ENCODE results near the gene ESPNL.
"Not testable (repeated sequence)": the region's sequence is repeated elsewhere in the genome, so short reads cannot be mapped to it uniquely, and the experiment has no call there.

ESPNL gene

GRCh38 chr2:238159071-238159539, 59.0 kb downstream of the ESPNL start:
- no peak for DNase-seq (ENCODE audit: low read depth in 3 of 3)

DNA sequence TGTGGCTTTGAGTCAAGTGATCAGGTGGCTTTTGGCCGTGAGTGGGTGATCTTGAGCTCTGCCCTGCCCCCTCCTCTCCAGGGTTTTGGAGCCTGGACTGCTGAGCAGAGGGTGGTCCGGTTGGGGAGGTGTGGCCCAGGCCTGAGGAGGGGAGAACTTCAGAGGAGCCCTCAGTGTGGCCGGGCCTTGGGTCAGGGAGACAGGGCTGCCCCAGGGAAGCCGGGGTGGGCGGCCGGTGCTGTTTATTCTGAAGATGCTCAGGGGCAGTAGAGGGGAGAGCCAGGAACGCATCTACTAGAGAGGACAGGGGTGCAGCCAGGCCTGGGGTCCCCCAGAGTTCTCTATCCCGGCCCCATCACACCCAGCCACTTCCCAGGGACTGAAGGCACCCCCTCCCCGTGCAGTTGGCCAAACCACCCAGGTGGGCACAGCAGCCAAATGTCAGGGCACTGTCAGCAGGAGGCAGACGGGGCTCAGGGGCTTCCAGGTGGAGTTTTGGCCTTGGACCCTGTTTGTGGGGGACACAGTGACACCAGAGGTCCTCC, 59.6 kb downstream of the ESPNL start:
- DNase-seq (ENCODE audit: low read depth in 3 of 3) = no peak

- no peak for DNase-seq (ENCODE audit: low read depth in 3 of 3)
These were observed 60.3 kb downstream of the ESPNL start for GRCh38 chr2:238160206-238161129.

DNA sequence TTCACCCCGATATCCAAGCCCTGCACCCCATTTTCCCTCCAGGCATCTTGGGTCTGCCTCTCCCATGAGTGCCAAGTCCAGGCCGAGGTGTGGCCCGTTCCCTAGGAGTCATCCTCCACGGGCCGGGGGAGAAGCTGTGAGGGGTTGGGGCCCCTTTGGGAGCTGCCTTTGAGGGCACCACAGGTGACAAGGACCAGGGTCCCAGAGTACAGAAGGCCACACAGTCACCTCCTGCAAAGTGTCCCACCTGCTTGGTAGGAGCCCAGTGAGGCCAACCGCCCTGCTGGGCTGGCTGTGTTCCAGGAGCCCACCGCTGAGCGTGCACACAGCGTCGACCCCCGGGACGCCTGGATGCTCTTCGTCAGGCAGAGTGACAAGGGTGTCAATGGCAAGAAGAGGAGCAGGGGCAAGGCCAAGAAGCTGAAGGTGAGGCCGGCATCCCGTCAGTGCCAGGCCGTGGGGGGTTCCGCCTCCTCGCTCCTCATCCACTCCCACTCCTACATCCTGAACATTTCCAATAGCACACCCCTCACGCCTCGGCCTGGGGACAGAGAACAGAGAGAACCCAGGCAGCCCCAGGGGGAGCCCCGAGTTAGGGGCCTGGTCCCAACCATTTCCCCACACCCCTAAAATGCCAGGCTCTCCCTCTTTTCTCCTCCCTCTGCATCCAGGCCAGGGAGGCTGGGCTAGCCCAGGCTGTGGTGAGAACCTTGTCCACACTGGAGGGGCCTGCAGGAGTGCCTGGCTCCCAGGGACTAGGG, 61.3 kb downstream of the ESPNL start:
- no peak for DNase-seq (ENCODE audit: low read depth in 3 of 3)

- no peak for DNase-seq (ENCODE audit: low read depth in 3 of 3)
These were observed 62.2 kb downstream of the ESPNL start for GRCh38 chr2:238162251-238162845.

- DNase-seq (ENCODE audit: low read depth in 3 of 3) = no peak
These were observed 62.8 kb downstream of the ESPNL start for GRCh38 chr2:238162846-238163441.

- no peak for DNase-seq (ENCODE audit: low read depth in 3 of 3)
These were observed 63.5 kb downstream of the ESPNL start for GRCh38 chr2:238163481-238164198.

DNA sequence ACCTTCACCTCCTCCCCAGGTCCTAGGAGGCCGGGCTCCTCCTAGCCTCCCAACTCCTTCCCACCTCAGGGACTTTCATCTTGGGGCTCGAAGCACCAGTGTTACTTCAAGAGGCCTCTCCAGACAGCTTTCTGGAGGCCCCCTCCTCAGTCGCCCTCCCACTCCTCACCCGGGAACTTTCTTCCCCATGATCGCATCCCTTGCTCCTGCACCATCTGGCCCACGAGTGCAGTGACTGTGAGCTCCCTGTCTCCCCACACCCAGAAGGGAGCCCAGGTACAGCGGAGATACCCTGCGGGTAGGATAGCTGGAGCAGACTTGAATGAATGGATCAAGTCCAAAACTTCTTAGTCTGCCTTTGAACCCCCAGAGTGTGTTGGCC, 64.8 kb downstream of the ESPNL start:
- no peak for DNase-seq (ENCODE audit: low read depth in 3 of 3)

- DNase-seq (ENCODE audit: low read depth in 3 of 3) = no peak
These were observed 65.3 kb downstream of the ESPNL start for GRCh38 chr2:238165288-238165921.

DNA sequence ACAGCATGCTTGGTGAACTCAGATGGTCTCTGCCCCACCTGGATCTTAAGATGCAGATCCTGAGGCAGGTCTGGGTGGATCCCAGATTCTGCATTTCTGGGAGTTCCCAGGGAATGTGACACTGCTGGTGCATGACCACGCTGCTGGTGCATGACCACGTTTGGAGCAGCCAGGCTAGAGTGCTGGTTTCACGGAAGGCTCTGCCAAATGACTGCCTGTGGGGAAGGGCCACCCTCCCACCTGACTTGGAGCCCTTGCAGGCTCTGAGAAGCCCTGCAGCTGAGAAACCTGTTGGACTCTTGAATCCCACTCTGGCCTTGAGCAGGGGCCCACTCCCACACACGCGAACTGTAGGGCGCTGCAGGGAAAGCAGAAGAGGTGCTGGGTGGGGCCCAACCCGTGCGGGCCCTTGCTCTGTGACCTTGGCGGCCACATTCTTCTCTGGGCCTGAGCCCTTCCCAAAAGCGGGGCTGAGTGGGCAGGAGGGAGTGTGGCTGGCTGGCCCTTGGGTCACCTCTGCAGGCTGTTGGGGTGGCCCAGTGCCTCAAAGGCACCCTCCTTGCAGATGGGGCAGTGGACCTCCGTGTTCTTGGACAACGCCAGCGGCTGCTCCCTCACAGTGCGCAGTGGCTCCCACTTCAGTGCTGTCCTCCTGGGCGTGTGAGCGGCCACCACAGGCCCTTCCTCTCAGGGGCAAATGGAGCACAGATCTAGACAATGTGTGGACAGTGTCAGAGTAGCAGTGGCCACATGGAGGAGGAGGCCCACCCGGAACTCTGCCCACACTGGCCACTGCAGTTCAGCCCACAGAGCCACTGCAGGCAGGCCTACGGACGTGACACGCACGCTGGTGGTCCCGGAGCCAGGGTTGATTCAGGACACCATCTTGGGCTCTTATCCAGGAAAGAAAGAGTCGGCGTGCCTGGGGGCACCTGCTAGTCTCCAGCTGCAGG, 66.5 kb downstream of the ESPNL start:
- no peak for DNase-seq (ENCODE audit: low read depth in 3 of 3)

DNA sequence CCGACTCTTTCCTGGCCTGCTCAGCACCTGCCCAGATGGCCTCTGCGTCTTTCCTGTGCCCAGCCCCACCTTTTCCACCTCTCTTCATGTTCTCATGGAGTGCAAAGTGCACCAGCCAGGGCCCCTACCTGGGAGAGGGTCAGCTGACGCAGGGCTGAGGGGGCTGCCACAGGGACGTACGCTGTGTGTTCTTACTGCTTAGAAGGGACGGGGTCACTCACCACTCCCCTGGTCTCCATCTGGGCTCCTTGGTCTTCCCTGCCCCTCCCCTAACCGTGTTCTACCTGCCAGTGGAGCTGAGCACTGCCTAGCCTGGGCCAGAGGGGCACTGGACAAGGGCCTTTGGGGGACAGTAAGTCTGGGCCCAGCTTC, 67.2 kb downstream of the ESPNL start:
- no peak for DNase-seq (ENCODE audit: low read depth in 3 of 3)

DNA sequence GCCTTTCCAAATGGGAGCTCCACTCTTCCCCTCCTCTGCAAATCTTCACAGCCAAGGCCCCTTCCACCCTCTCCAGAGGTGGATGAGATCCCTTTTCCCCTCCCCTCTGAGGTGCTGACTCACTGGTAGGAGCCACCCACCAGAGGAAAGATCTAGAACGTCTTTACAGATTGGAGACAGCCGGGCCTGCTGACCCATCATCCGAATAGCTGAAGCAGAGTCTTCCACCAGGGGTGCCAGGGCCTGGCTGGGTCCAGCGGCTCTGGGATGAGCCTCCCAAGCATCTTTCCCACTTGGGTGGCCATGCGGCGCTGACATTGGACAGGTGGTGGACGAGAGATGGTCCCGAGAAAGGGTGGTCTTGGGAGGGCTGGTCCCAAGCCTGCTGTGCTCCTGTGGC, 67.6 kb downstream of the ESPNL start:
- DNase-seq (ENCODE audit: low read depth in 3 of 3) = no peak

DNA sequence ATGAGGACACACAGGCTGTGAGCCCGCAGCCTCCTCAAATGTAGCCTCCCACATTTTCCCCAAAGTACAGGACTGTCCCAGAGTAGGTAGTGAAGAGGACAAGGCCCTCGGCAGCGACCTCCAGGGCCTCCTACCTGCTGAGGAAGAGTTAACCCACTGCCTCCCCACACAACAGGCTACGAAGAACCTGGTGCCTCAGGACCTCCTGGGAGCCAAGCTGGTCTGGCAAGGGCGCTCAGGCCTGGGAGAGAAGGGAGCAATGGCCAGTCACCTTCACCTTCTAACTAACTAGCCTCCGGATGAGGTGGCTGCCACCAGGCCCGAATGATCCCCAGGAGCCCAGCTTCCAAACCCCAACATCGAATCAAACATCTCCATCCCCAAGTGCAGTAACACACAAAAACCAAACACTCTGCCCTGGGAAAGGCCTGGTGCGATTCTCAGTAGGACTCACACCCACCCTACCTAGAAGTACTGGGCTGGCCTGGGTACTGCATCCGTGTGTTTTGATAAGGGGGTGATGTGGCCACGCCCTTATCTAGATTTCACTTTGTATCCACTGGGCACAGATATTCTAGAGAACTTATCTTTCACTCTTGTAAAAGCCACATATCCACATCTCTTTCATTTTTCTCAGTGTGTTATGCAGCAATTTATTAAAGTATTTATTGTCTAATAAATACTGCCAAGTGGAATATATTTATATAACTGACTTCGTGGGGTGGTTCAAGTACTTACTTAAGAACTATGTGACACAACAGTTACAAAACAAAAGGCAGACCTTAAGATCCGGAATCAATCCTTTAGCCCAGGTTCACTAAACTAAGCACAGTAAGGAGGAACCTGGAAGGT, 68.3 kb downstream of the ESPNL start:
- DNase-seq (ENCODE audit: low read depth in 3 of 3) = no peak

GRCh38 chr2:238169048-238169707, 69.0 kb downstream of the ESPNL start:
- DNase-seq (ENCODE audit: low read depth in 3 of 3) = no peak

- DNase-seq (ENCODE audit: low read depth in 3 of 3) = no peak
These were observed 69.6 kb downstream of the ESPNL start for GRCh38 chr2:238169708-238170251.

GRCh38 chr2:238170386-238171071, 70.4 kb downstream of the ESPNL start:
- no peak for DNase-seq (ENCODE audit: low read depth in 3 of 3)

DNA sequence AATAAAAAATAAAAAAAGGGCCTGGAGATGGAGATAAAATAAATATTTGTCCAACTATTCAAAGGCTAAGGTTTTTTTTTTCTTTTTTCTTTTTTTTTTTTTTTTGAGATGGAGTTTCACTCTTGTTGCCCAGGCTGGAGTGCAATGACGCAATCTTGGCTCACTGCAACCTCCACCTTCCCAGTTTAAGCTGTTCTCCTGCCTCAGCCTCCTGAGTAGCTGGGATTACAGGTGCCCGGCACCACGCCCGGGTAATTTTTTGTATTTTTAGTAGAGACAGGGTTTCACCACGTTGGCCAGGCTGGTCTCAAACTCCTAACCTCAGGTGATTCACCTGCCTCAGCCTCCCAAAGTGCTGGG, 70.9 kb downstream of the ESPNL start:
- not testable (repeated sequence) for DNase-seq (ENCODE audit: low read depth in 3 of 3)
